H9 (cell line): ENCODE measurements around the gene THTPA. TPM values are rescaled to one million over a fixed set of nuclear protein-coding genes. Genes with fewer than 3 reads are reported as not detected.

ENCODE experiments used
- DNase-seq: peaks from one replicate; pipeline ENCODE4 v3.0.0-alpha.2; 2017
- H2AFZ ChIP-seq: one replicate; pipeline ENCODE4 v1.6.1; 2013; ENCODE audit warnings: mild to moderate bottlenecking, low read length, control low read depth, moderate library complexity
- H2AK5ac ChIP-seq: 2 replicates; pipeline ENCODE4 v1.6.1; 2013; ENCODE audit warnings: low read length, control low read depth, mixed read lengths; ENCODE audit not compliant: insufficient read length
- H2BK120ac ChIP-seq: one replicate; pipeline ENCODE4 v1.6.1; 2013; ENCODE audit warnings: low read depth, mild to moderate bottlenecking, low read length, control low read depth, inconsistent platforms; ENCODE audit not compliant: poor library complexity, severe bottlenecking
- H2BK12ac ChIP-seq: 2 replicates; pipeline ENCODE4 v1.6.1; 2013; ENCODE audit warnings: low read length, control low read depth, mixed read lengths, low read depth; ENCODE audit not compliant: insufficient read length
- H2BK15ac ChIP-seq: 2 replicates; pipeline ENCODE4 v1.6.1; 2013; ENCODE audit warnings: low read depth, low read length, control low read depth
- H2BK20ac ChIP-seq: one replicate; pipeline ENCODE4 v1.6.1; 2013; ENCODE audit warnings: low read depth, mild to moderate bottlenecking, low read length, control low read depth, inconsistent platforms; ENCODE audit not compliant: poor library complexity, severe bottlenecking
- H2BK5ac ChIP-seq: 2 replicates; pipeline ENCODE4 v1.6.1; 2013; ENCODE audit warnings: low read length, control low read depth, mixed read lengths; ENCODE audit not compliant: insufficient read length
- H3K14ac ChIP-seq: 2 replicates; pipeline ENCODE4 v1.6.1; 2013; ENCODE audit warnings: low read length, control low read depth; ENCODE audit not compliant: insufficient read depth
- H3K18ac ChIP-seq: 2 replicates; pipeline ENCODE4 v1.6.1; 2013; ENCODE audit warnings: low read depth, mild to moderate bottlenecking, mixed read lengths, low read length, control low read depth; ENCODE audit not compliant: insufficient read length
- H3K23ac ChIP-seq: 2 replicates; pipeline ENCODE4 v1.6.1; 2013; ENCODE audit warnings: low read length, control low read depth, mixed read lengths, low read depth; ENCODE audit not compliant: insufficient read length
- H3K23me2 ChIP-seq: 2 replicates; pipeline ENCODE4 v1.6.1; 2013; ENCODE audit warnings: low read depth, mild to moderate bottlenecking, mixed read lengths, low read length, control low read depth; ENCODE audit not compliant: insufficient read length, poor library complexity, severe bottlenecking
- H3K27ac ChIP-seq: 2 replicates; pipeline ENCODE4 v1.5.1; 2013; ENCODE audit warnings: low read length, control low read depth, mixed read lengths, low read depth; ENCODE audit not compliant: insufficient read length
- H3K27me3 ChIP-seq: 2 replicates; pipeline ENCODE4 v1.6.1; 2013; ENCODE audit warnings: low read length, control low read depth, inconsistent platforms; ENCODE audit not compliant: insufficient read depth
- H3K4ac ChIP-seq: 2 replicates; pipeline ENCODE4 v1.6.1; 2013; ENCODE audit warnings: low read depth, mild to moderate bottlenecking, control low read depth, inconsistent platforms, low read length, moderate library complexity
- H3K4me1 ChIP-seq: 2 replicates; pipeline ENCODE4 v1.6.1; 2013; ENCODE audit warnings: low read length, control low read depth, inconsistent platforms; ENCODE audit not compliant: insufficient read depth
- H3K4me2 ChIP-seq: 2 replicates; pipeline ENCODE4 v1.6.1; 2013; ENCODE audit warnings: low read length, control low read depth, mixed read lengths; ENCODE audit not compliant: insufficient read length, insufficient read depth
- H3K56ac ChIP-seq: 2 replicates; pipeline ENCODE4 v1.6.1; 2013; ENCODE audit warnings: low read depth, mild to moderate bottlenecking, mixed read lengths, low read length, control low read depth; ENCODE audit not compliant: insufficient read length
- H3K79me1 ChIP-seq: 2 replicates; pipeline ENCODE4 v1.6.1; 2013; ENCODE audit warnings: low read depth, mild to moderate bottlenecking, moderate library complexity, low read length, control low read depth, inconsistent platforms; ENCODE audit not compliant: insufficient read depth, poor library complexity, severe bottlenecking
- H3K79me2 ChIP-seq: 2 replicates; pipeline ENCODE4 v1.6.1; 2013; ENCODE audit warnings: low read length, control low read depth, inconsistent platforms; ENCODE audit not compliant: insufficient read depth
- H3K9ac ChIP-seq: 2 replicates; pipeline ENCODE4 v1.6.1; 2013; ENCODE audit warnings: low read length, control low read depth, mixed read lengths; ENCODE audit not compliant: insufficient read length; ENCODE audit errors: extremely low read depth
- H3K9me3 ChIP-seq: one replicate; pipeline ENCODE4 v1.6.1; 2013; ENCODE audit warnings: low read depth, low read length, inconsistent platforms; ENCODE audit not compliant: control insufficient read depth
- H3T11ph ChIP-seq: one replicate; pipeline ENCODE4 v1.6.1; 2013; ENCODE audit warnings: mild to moderate bottlenecking, low read length, control low read depth, inconsistent platforms
- H4K20me1 ChIP-seq: one replicate; pipeline ENCODE4 v1.6.1; 2013; ENCODE audit not compliant: control insufficient read depth, insufficient read length, insufficient read depth
- H4K5ac ChIP-seq: 2 replicates; pipeline ENCODE4 v1.6.1; 2013; ENCODE audit warnings: low read depth, mild to moderate bottlenecking, mixed read lengths, low read length, control low read depth; ENCODE audit not compliant: insufficient read length
- H4K8ac ChIP-seq: replicated peaks from 2 replicates; pipeline ENCODE4 v1.6.1; 2013; ENCODE audit warnings: low read length, control low read depth, mixed read lengths, low read depth; ENCODE audit not compliant: insufficient read length
- H4K91ac ChIP-seq: 2 replicates; pipeline ENCODE4 v1.6.1; 2013; ENCODE audit warnings: low read depth, mild to moderate bottlenecking, moderate library complexity, mixed read lengths, low read length, control low read depth; ENCODE audit not compliant: insufficient read length
- H3K27ac Mint-ChIP-seq, 3 experiments: 2 replicates in 2 of 3; 3 replicates in 1 of 3; pipeline ENCODE4 v1.8.0; 2020 to 2021; ENCODE audit warnings: mixed read lengths in 3 of 3, mild to moderate bottlenecking in 1 of 3, moderate library complexity in 1 of 3
- H3K27me3 Mint-ChIP-seq: 2 replicates; pipeline ENCODE4 v1.8.0; 2021; ENCODE audit warnings: low read depth, mild to moderate bottlenecking, moderate library complexity, mixed read lengths
- H3K36me3 Mint-ChIP-seq, 3 experiments: 2 replicates in 2 of 3; 3 replicates in 1 of 3; pipeline ENCODE4 v1.8.0; 2020 to 2021; ENCODE audit warnings: low read depth in 3 of 3, mixed read lengths in 3 of 3; ENCODE audit not compliant: insufficient read depth in 1 of 3
- H3K4me1 Mint-ChIP-seq, 2 experiments: 2 replicates each; pipeline ENCODE4 v1.8.0; 2020; ENCODE audit warnings: mixed read lengths in 2 of 2
- H3K4me3 Mint-ChIP-seq, 2 experiments: 2 replicates in 1 of 2; 3 replicates in 1 of 2; pipeline ENCODE4 v1.8.0; 2020 to 2021; ENCODE audit warnings: mild to moderate bottlenecking in 2 of 2, mixed read lengths in 2 of 2, moderate library complexity in 1 of 2
- H3K9me3 Mint-ChIP-seq, 2 experiments: 2 replicates in 1 of 2; 3 replicates in 1 of 2; pipeline ENCODE4 v1.8.0; 2020; ENCODE audit warnings: mild to moderate bottlenecking in 2 of 2, mixed read lengths in 2 of 2, moderate library complexity in 1 of 2
- CTCF ChIP-seq: fragments of 200-600 bp; sonication (generic); conservative IDR thresholded peaks from 3 replicates; pipeline ENCODE4 v1.8.0; 2021; ENCODE audit warnings: antibody characterized with exemption, mild to moderate bottlenecking
- WGBS: extraction: QIAGEN DNeasy Blood & Tissue Kit; methylation state at CpG from one replicate; pipeline ENCODE4 v1.1.7; 2013; ENCODE audit warnings: missing lambda C conversion rate, low lambda C conversion rate, mixed read lengths; ENCODE audit not compliant: insufficient read length; ENCODE audit errors: extremely low coverage; 5-methylcytosine and 5-hydroxymethylcytosine counted together
- total RNA-seq: library from RNA; stranded (reverse); gene quantifications from 2 replicates; pipeline ENCODE4 v1.2.1, GENCODE V29; 2021

Gene THTPA
- total RNA-seq, 1 experiment from 2014 or later: 15.6 TPM

- DNase-seq: no peak
- no peaks in the 10 kb centered on the region for H3K79me1 ChIP-seq
- H3K4me2 ChIP-seq: no peak overlapping the region
- H3K18ac ChIP-seq: no peak overlapping the region
- Mint-ChIP-seq H3K9me3 (peaks cover 2 to 30% of the 10 kb centered on the region in 2 experiments; a peak in 1 of 5 replicates), H3K36me3 (no peaks in the 10 kb centered on the region), H3K27ac (peak overlapping the region in 1 of 3 experiments; percentile 44; a peak in 1 of 7 replicates), H3K4me3 (no peak overlapping the region), H3K27me3 (peaks cover 6% of the 10 kb centered on the region; the same call in 1 of the 2 replicates), H3K4me1 (no peaks in the 10 kb centered on the region)
- no peaks in the 10 kb centered on the region for H3K79me2 ChIP-seq
- WGBS: no CpG with 5 or more reads among the region's 12 CpGs
- H3K27me3 ChIP-seq: no peaks in the 10 kb centered on the region
- no peak overlapping the region for H2BK20ac ChIP-seq
- H2BK15ac ChIP-seq: no peak overlapping the region
- H4K20me1 ChIP-seq: no peaks in the 10 kb centered on the region
- H3K27ac ChIP-seq: no peak overlapping the region
- no peak overlapping the region for H3K4ac ChIP-seq
- H3K9ac ChIP-seq: no peak overlapping the region
- no peaks in the 10 kb centered on the region for H3K23me2 ChIP-seq
- H3K9me3 ChIP-seq: no peaks in the 10 kb centered on the region
- no peak overlapping the region for H3K14ac ChIP-seq
- no peak for TF ChIP-seq CTCF
- H2AFZ ChIP-seq: no peak overlapping the region
- H2BK5ac ChIP-seq: no peak overlapping the region
- H3T11ph ChIP-seq: no peak overlapping the region
- H4K5ac ChIP-seq: no peak overlapping the region
- no peak overlapping the region for H2BK120ac ChIP-seq
- H4K91ac ChIP-seq: no peak overlapping the region
- H2BK12ac ChIP-seq: no peak overlapping the region
- no peak overlapping the region for H3K23ac ChIP-seq
- H2AK5ac ChIP-seq: no peak overlapping the region
- no peak overlapping the region for H3K56ac ChIP-seq
- no peaks in the 10 kb centered on the region for H3K4me1 ChIP-seq
- no peak overlapping the region for H4K8ac ChIP-seq
Measured at GRCh38 chr14:23602181-23603095, 46.4 kb downstream of the THTPA start.
